HepG2 (cell line): ENCODE results near the gene LLGL1. TPM values are rescaled to one million over a fixed set of nuclear protein-coding genes. Genes with fewer than 3 reads are reported as not detected.
A peak's percentile ranks its signal among the peaks of the same experiment; 100 is the strongest.

Experiments used
- BHLHE40 ChIP-seq: IDR thresholded peaks from 2 replicates; pipeline ENCODE4 v1.6.1; 2011; ENCODE audit warnings: low read length, improper control_type of control experiment
- CHD2 ChIP-seq: IDR thresholded peaks from 2 replicates; pipeline ENCODE4 v1.6.1; 2011; ENCODE audit warnings: low read depth, low read length, improper control_type of control experiment
- CREM ChIP-seq, 2 experiments: sonication (generic) in 1 of 2; formaldehyde crosslinking in 1 of 2; IDR thresholded peaks; 2 replicates each; pipeline versions ENCODE4 v1.4.0 to v1.6.1; 2016 to 2020; ENCODE audit warnings: antibody characterized with exemption in 1 of 2, mild to moderate bottlenecking in 1 of 2, missing genetic modification reagents in 1 of 2
- DR1 ChIP-seq: sonication (generic); formaldehyde crosslinking; IDR thresholded peaks from 2 replicates; pipeline ENCODE4 v1.8.0; 2021; ENCODE audit warnings: mild to moderate bottlenecking, missing genetic modification reagents, inconsistent platforms
- DRAP1 ChIP-seq: IDR thresholded peaks from 2 replicates; pipeline ENCODE4 v1.6.1; 2016; ENCODE audit warnings: missing genetic modification reagents, missing compliant biosample characterization
- ERF ChIP-seq: IDR thresholded peaks from 2 replicates; pipeline ENCODE4 v1.6.1; 2018; ENCODE audit warnings: missing biosample characterization, missing genetic modification reagents
- HNRNPLL ChIP-seq: fragments of 200-400 bp; formaldehyde crosslinking; IDR thresholded peaks from 2 replicates; pipeline ENCODE4 v1.6.1; 2017; ENCODE audit warnings: mild to moderate bottlenecking, low read depth, low read length; ENCODE audit not compliant: poor library complexity, severe bottlenecking
- NFYB ChIP-seq: sonication (generic); formaldehyde crosslinking; IDR thresholded peaks from 2 replicates; pipeline ENCODE4 v1.4.0; 2020; ENCODE audit warnings: missing genetic modification reagents
- POLR2A ChIP-seq, 2 experiments: IDR thresholded peaks; 2 replicates each; pipeline ENCODE4 v1.6.1; 2011; ENCODE audit warnings: low read depth in 2 of 2, low read length in 2 of 2, mild to moderate bottlenecking in 1 of 2, moderate library complexity in 1 of 2; ENCODE audit not compliant: insufficient read depth in 1 of 2
- POLR2AphosphoS5 ChIP-seq: IDR thresholded peaks from 2 replicates; pipeline ENCODE4 v1.6.1; 2012; ENCODE audit warnings: low read depth, low read length
- RARA ChIP-seq: IDR thresholded peaks from 2 replicates; pipeline ENCODE4 v1.6.1; 2016; ENCODE audit warnings: missing genetic modification reagents, missing compliant biosample characterization
- RBM22 ChIP-seq: fragments of 200-400 bp; formaldehyde crosslinking; optimal IDR thresholded peaks from 2 replicates; pipeline ENCODE3; 2017; ENCODE audit warnings: mild to moderate bottlenecking, low read length, moderate library complexity
- SP2 ChIP-seq: sonication (generic); formaldehyde crosslinking; IDR thresholded peaks from 2 replicates; pipeline ENCODE4 v1.5.1; 2020; ENCODE audit warnings: mild to moderate bottlenecking, missing genetic modification reagents
- THAP11 ChIP-seq: IDR thresholded peaks from 2 replicates; pipeline ENCODE4 v1.6.1; 2016; ENCODE audit warnings: missing biosample characterization, missing genetic modification reagents
- ZNF143 ChIP-seq: sonication (generic); formaldehyde crosslinking; IDR thresholded peaks from 2 replicates; pipeline ENCODE4 v1.4.0; 2020; ENCODE audit warnings: missing genetic modification reagents
- ZNF331 ChIP-seq: sonication (generic); formaldehyde crosslinking; IDR thresholded peaks from 2 replicates; pipeline ENCODE4 v1.4.0; 2020; ENCODE audit warnings: missing genetic modification reagents
- ZNF563 ChIP-seq: sonication (generic); formaldehyde crosslinking; IDR thresholded peaks from 2 replicates; pipeline ENCODE4 v1.8.0; 2022; ENCODE audit warnings: mild to moderate bottlenecking, moderate library complexity, missing genetic modification reagents
- polyA plus RNA-seq, 8 experiments: library from polyadenylated mRNA; depleted of rRNA in 3 of 8; stranded (reverse) in 7 of 8; unstranded in 1 of 8; fragments of >200 nt; fragmentation: Illumina TruSeq in 4 of 8; extraction: Trizol in 4 of 8; gene quantifications; 2 replicates each; pipeline versions ENCODE4 v1.2.1 to v1.2.3, GENCODE V29; 2011 to 2016; ENCODE audit warnings: low read depth in 4 of 8, missing spikeins in 1 of 8, mixed read lengths in 1 of 8; ENCODE audit not compliant: insufficient read depth in 1 of 8
- total RNA-seq, 5 experiments: library from RNA; depleted of rRNA; stranded (reverse); fragments of >200 nt; fragmentation: Illumina TruSeq; extraction: Trizol; gene quantifications; 2 replicates each; pipeline ENCODE4 v1.2.3, GENCODE V29; 2016; ENCODE audit warnings: low read depth in 1 of 5
- TF ChIP-seq, protein P1 (sequence below): sonication (generic); formaldehyde crosslinking; IDR thresholded peaks from 2 replicates; pipeline ENCODE4 v1.4.0; 2020; ENCODE audit warnings: missing genetic modification reagents
- TF ChIP-seq, protein P2 (sequence below): IDR thresholded peaks from 2 replicates; pipeline ENCODE4 v1.6.1; 2016; ENCODE audit warnings: missing compliant biosample characterization, missing genetic modification reagents, borderline replicate concordance
- TF ChIP-seq, protein P3 (sequence below): sonication (generic); formaldehyde crosslinking; IDR thresholded peaks from 2 replicates; pipeline ENCODE4 v1.4.0; 2020; ENCODE audit warnings: missing genetic modification reagents
- TF ChIP-seq, protein P4 (sequence below): sonication (generic); formaldehyde crosslinking; IDR thresholded peaks from 2 replicates; pipeline ENCODE4 v1.8.1; 2023; ENCODE audit warnings: mild to moderate bottlenecking, missing genetic modification reagents

Gene LLGL1
- total and polyA plus RNA-seq, 2 of the 13 experiments (the other 11 are each of a cell fraction or from before 2014, with no cell fraction given) = 15.0 to 15.3 TPM

GRCh38 chr17:18225121-18225641 is at the start of gene LLGL1 (continued):
- TF ChIP-seq, protein P1, sequence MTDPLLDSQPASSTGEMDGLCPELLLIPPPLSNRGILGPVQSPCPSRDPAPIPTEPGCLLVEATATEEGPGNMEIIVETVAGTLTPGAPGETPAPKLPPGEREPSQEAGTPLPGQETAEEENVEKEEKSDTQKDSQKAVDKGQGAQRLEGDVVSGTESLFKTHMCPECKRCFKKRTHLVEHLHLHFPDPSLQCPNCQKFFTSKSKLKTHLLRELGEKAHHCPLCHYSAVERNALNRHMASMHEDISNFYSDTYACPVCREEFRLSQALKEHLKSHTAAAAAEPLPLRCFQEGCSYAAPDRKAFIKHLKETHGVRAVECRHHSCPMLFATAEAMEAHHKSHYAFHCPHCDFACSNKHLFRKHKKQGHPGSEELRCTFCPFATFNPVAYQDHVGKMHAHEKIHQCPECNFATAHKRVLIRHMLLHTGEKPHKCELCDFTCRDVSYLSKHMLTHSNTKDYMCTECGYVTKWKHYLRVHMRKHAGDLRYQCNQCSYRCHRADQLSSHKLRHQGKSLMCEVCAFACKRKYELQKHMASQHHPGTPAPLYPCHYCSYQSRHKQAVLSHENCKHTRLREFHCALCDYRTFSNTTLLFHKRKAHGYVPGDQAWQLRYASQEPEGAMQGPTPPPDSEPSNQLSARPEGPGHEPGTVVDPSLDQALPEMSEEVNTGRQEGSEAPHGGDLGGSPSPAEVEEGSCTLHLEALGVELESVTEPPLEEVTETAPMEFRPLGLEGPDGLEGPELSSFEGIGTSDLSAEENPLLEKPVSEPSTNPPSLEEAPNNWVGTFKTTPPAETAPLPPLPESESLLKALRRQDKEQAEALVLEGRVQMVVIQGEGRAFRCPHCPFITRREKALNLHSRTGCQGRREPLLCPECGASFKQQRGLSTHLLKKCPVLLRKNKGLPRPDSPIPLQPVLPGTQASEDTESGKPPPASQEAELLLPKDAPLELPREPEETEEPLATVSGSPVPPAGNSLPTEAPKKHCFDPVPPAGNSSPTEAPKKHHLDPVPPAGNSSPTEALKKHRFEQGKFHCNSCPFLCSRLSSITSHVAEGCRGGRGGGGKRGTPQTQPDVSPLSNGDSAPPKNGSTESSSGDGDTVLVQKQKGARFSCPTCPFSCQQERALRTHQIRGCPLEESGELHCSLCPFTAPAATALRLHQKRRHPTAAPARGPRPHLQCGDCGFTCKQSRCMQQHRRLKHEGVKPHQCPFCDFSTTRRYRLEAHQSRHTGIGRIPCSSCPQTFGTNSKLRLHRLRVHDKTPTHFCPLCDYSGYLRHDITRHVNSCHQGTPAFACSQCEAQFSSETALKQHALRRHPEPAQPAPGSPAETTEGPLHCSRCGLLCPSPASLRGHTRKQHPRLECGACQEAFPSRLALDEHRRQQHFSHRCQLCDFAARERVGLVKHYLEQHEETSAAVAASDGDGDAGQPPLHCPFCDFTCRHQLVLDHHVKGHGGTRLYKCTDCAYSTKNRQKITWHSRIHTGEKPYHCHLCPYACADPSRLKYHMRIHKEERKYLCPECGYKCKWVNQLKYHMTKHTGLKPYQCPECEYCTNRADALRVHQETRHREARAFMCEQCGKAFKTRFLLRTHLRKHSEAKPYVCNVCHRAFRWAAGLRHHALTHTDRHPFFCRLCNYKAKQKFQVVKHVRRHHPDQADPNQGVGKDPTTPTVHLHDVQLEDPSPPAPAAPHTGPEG = peak; percentile 98
- TF ChIP-seq CHD2 (0 out of 2 replicates have a peak, but pooled peaks have one; percentile 13), RBM22 (no peak), THAP11 (peak; percentile 97), SP2 (CRISPR knock-in tag) (peak; percentile 90), BHLHE40 (0 out of 2 replicates have a peak, but pooled peaks have one; percentile 25), HNRNPLL (peak; percentile 43), ZNF563 (CRISPR knock-in tag) (no peak), DRAP1 (CRISPR knock-in tag) (no peak), ERF (CRISPR knock-in tag) (peak; percentile 21; the same call in 1 of the 2 replicates), ZNF143 (CRISPR knock-in tag) (peak; percentile 91), POLR2AphosphoS5 (peak; percentile 11; the same call in 1 of the 2 replicates), POLR2A (IDR thresholded peaks at IDR 0.05; ENCODE audit: insufficient read depth in 1 of 2, low read depth in 2 of 2, low read length in 2 of 2) (peak in 1 of 2 experiments; percentile 14; a peak in 1 of 4 replicates), RARA (CRISPR knock-in tag) (no peak), CREM (IDR thresholded peaks at IDR 0.05) (0 out of 2 replicates have a peak, but pooled peaks have one; percentile 8), CREM (CRISPR knock-in tag; IDR thresholded peaks at IDR 0.05) (no peak), ZNF331 (0 out of 2 replicates have a peak, but pooled peaks have one; percentile 32), DR1 (no peak), NFYB (CRISPR knock-in tag) (peak; percentile 77)
- TF ChIP-seq, protein P2, sequence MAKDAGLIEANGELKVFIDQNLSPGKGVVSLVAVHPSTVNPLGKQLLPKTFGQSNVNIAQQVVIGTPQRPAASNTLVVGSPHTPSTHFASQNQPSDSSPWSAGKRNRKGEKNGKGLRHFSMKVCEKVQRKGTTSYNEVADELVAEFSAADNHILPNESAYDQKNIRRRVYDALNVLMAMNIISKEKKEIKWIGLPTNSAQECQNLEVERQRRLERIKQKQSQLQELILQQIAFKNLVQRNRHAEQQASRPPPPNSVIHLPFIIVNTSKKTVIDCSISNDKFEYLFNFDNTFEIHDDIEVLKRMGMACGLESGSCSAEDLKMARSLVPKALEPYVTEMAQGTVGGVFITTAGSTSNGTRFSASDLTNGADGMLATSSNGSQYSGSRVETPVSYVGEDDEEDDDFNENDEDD (CRISPR knock-in tag) = peak; percentile 49; the same call in 1 of the 2 replicates
- TF ChIP-seq, protein P3, sequence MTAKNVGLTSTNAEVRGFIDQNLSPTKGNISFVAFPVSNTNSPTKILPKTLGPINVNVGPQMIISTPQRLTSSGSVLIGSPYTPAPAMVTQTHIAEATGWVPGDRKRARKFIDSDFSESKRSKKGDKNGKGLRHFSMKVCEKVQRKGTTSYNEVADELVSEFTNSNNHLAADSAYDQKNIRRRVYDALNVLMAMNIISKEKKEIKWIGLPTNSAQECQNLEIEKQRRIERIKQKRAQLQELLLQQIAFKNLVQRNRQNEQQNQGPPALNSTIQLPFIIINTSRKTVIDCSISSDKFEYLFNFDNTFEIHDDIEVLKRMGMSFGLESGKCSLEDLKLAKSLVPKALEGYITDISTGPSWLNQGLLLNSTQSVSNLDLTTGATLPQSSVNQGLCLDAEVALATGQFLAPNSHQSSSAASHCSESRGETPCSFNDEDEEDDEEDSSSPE (CRISPR knock-in tag) = 0 out of 2 replicates have a peak, but pooled peaks have one; percentile 43
- TF ChIP-seq, protein P4, sequence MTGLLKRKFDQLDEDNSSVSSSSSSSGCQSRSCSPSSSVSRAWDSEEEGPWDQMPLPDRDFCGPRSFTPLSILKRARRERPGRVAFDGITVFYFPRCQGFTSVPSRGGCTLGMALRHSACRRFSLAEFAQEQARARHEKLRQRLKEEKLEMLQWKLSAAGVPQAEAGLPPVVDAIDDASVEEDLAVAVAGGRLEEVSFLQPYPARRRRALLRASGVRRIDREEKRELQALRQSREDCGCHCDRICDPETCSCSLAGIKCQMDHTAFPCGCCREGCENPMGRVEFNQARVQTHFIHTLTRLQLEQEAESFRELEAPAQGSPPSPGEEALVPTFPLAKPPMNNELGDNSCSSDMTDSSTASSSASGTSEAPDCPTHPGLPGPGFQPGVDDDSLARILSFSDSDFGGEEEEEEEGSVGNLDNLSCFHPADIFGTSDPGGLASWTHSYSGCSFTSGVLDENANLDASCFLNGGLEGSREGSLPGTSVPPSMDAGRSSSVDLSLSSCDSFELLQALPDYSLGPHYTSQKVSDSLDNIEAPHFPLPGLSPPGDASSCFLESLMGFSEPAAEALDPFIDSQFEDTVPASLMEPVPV (CRISPR knock-in tag) = no peak; the same call in 1 of the 2 replicates
